Neuronal stem cell (in vitro differentiated cells): ENCODE data around the gene BUD13.
"Not testable (repeated sequence)": the region's sequence is repeated elsewhere in the genome, so short reads cannot be mapped to it uniquely, and the experiment has no call there.

Experiments
- DNase-seq: peaks from one replicate; pipeline ENCODE4 v3.0.0-alpha.2; 2013; ENCODE audit warnings: low spot score
- H2AFZ ChIP-seq: one replicate; pipeline ENCODE4 v1.6.1; 2013; ENCODE audit warnings: mild to moderate bottlenecking, low read length, inconsistent platforms
- H2AK5ac ChIP-seq: 2 replicates; pipeline ENCODE4 v1.6.1; 2013; ENCODE audit warnings: low read depth, mild to moderate bottlenecking, inconsistent platforms, low read length, moderate library complexity, mixed read lengths
- H2BK120ac ChIP-seq: 2 replicates; pipeline ENCODE4 v1.6.1; 2013; ENCODE audit warnings: low read depth, mild to moderate bottlenecking, inconsistent platforms, low read length, moderate library complexity, mixed read lengths
- H2BK12ac ChIP-seq: one replicate; pipeline ENCODE4 v1.6.1; 2013; ENCODE audit warnings: low read length, inconsistent platforms
- H2BK15ac ChIP-seq: 2 replicates; pipeline ENCODE4 v1.6.1; 2013; ENCODE audit warnings: mild to moderate bottlenecking, low read length, inconsistent platforms, mixed read lengths
- H2BK5ac ChIP-seq: one replicate; pipeline ENCODE4 v1.6.1; 2013; ENCODE audit warnings: inconsistent platforms, mild to moderate bottlenecking, low read length, moderate library complexity
- H3K14ac ChIP-seq: one replicate; pipeline ENCODE4 v1.6.1; 2013; ENCODE audit warnings: low read length, inconsistent platforms
- H3K18ac ChIP-seq: 2 replicates; pipeline ENCODE4 v1.6.1; 2013; ENCODE audit warnings: low read length, inconsistent platforms
- H3K23ac ChIP-seq: 2 replicates; pipeline ENCODE4 v1.6.1; 2013; ENCODE audit warnings: low read depth, mild to moderate bottlenecking, mixed read lengths, low read length, inconsistent platforms; ENCODE audit not compliant: poor library complexity
- H3K27ac ChIP-seq: replicated peaks from 3 replicates; pipeline ENCODE4 v1.5.1; 2013; ENCODE audit warnings: low read length, inconsistent platforms
- H3K27me3 ChIP-seq, 3 experiments: 2 replicates each; pipeline ENCODE4 v1.6.1; 2013; ENCODE audit warnings: low read length in 3 of 3, mild to moderate bottlenecking in 2 of 3, inconsistent platforms in 1 of 3, low read depth in 1 of 3, mixed read lengths in 1 of 3, moderate library complexity in 1 of 3; ENCODE audit not compliant: control insufficient read depth in 3 of 3, insufficient read depth in 3 of 3
- H3K36me3 ChIP-seq, 2 donors: replicated peaks in 1 of 2; 2 replicates each; pipeline ENCODE4 v1.6.1; 2013; ENCODE audit warnings: low read length in 2 of 2; ENCODE audit not compliant: control insufficient read depth in 2 of 2, insufficient read depth in 2 of 2
- H3K4ac ChIP-seq: 2 replicates; pipeline ENCODE4 v1.6.1; 2013; ENCODE audit warnings: inconsistent platforms, mild to moderate bottlenecking, low read length, moderate library complexity
- H3K4me1 ChIP-seq, 2 donors: 1 replicate in 1 of 2; 2 replicates in 1 of 2; pipeline ENCODE4 v1.6.1; 2013; ENCODE audit warnings: low read length in 2 of 2, low read depth in 1 of 2; ENCODE audit not compliant: control insufficient read depth in 2 of 2, insufficient read depth in 1 of 2
- H3K4me2 ChIP-seq: one replicate; pipeline ENCODE4 v1.6.1; 2013; ENCODE audit warnings: mild to moderate bottlenecking, low read length, inconsistent platforms; ENCODE audit not compliant: insufficient read depth, poor library complexity, severe bottlenecking
- H3K4me3 ChIP-seq, 2 donors: 2 replicates each; pipeline ENCODE4 v1.5.1; 2013; ENCODE audit warnings: low read length in 2 of 2, mild to moderate bottlenecking in 2 of 2, inconsistent platforms in 1 of 2, moderate library complexity in 1 of 2
- H3K79me1 ChIP-seq: one replicate; pipeline ENCODE4 v1.6.1; 2013; ENCODE audit warnings: low read depth, mild to moderate bottlenecking, inconsistent platforms, low read length, moderate library complexity
- H3K9ac ChIP-seq: one replicate; pipeline ENCODE4 v1.6.1; 2013; ENCODE audit warnings: mild to moderate bottlenecking, low read depth, low read length, inconsistent platforms; ENCODE audit not compliant: poor library complexity
- H3K9me3 ChIP-seq, 2 donors: replicated peaks in 1 of 2; 2 replicates each; pipeline versions ENCODE3 to v1.6.1; 2013; ENCODE audit warnings: low read length in 2 of 2, mild to moderate bottlenecking in 2 of 2, inconsistent platforms in 1 of 2, low read depth in 1 of 2, mixed read lengths in 1 of 2, moderate library complexity in 1 of 2; ENCODE audit not compliant: control insufficient read depth in 2 of 2, insufficient read depth in 1 of 2
- H4K8ac ChIP-seq: one replicate; pipeline ENCODE4 v1.6.1; 2013; ENCODE audit warnings: low read depth, mild to moderate bottlenecking, inconsistent platforms, low read length, moderate library complexity
- H4K91ac ChIP-seq: one replicate; pipeline ENCODE4 v1.6.1; 2013; ENCODE audit warnings: low read length, low read depth, mild to moderate bottlenecking, inconsistent platforms; ENCODE audit not compliant: poor library complexity
- WGBS, 2 donors: extraction: QIAGEN DNeasy Blood & Tissue Kit; methylation state at CpG; one replicate each; pipeline ENCODE4 v1.1.7; 2013; ENCODE audit warnings: missing lambda C conversion rate in 2 of 2, mixed read lengths in 1 of 2; ENCODE audit not compliant: insufficient read length in 2 of 2, insufficient replicate concordance in 1 of 2; ENCODE audit errors: extremely low coverage in 2 of 2; 5-methylcytosine and 5-hydroxymethylcytosine counted together

BUD13 gene

GRCh38 chr11:116804001-116804400 is 31.2 kb upstream of the BUD13 start:
- H3K27me3 ChIP-seq: peaks cover 0 to 28% (median 0%) of the 10 kb centered on the region in 3 experiments
- no peak overlapping the region for H2AK5ac ChIP-seq
- no peaks in the 10 kb centered on the region for H3K79me1 ChIP-seq
- DNase-seq: no peak
- H3K36me3 ChIP-seq: no peaks in the 10 kb centered on the region
- H2BK5ac ChIP-seq: no peak overlapping the region
- no peak overlapping the region for H3K4ac ChIP-seq
- no peak overlapping the region for H3K4me2 ChIP-seq
- H3K9me3 ChIP-seq: no peaks in the 10 kb centered on the region
- H3K4me3 ChIP-seq: no peak overlapping the region
- no peak overlapping the region for H3K23ac ChIP-seq
- no CpG with 5 or more reads among the region's 3 CpGs for WGBS, 2 donors
- no peak overlapping the region for H4K91ac ChIP-seq
- H2BK15ac ChIP-seq: no peak overlapping the region
- no peak overlapping the region for H3K14ac ChIP-seq
- no peak overlapping the region for H3K18ac ChIP-seq
- no peak overlapping the region for H2BK120ac ChIP-seq
- H2BK12ac ChIP-seq: no peak overlapping the region
- H3K4me1 ChIP-seq: no peaks in the 10 kb centered on the region
- no peak overlapping the region for H2AFZ ChIP-seq
- H3K27ac ChIP-seq: no peak overlapping the region
- H3K9ac ChIP-seq: no peak overlapping the region
- no peak overlapping the region for H4K8ac ChIP-seq

DNA sequence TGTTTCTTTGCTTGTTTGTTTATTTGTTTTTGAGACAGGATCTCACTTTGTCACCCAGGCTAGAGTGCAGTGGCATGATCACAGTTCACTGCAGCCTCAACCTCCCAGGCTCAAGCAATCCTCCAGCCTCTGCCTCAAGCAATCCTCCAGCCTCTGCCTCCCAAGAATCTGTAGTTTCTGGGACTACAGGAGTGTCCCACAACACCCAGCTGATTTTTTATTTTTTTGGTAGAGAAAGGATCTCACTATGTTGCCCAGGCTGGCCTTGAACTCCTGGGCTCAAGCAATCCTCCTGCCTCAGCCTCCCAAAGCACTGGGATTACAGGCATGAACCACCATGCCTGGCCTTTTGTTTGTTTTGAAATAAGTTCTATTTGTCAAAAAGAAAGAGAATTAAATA is 28.9 kb upstream of the BUD13 start:
- H3K14ac ChIP-seq, H2BK12ac ChIP-seq, H3K4me2 ChIP-seq, H4K8ac ChIP-seq, H2AK5ac ChIP-seq, H4K91ac ChIP-seq, H3K18ac ChIP-seq, H3K23ac ChIP-seq, H3K36me3 ChIP-seq, H3K79me1 ChIP-seq, DNase-seq, H3K9ac ChIP-seq, H3K4me1 ChIP-seq, H3K9me3 ChIP-seq, H2BK5ac ChIP-seq, H3K4me3 ChIP-seq, H2AFZ ChIP-seq, H2BK15ac ChIP-seq, H2BK120ac ChIP-seq, H3K27ac ChIP-seq, H3K4ac ChIP-seq: not testable (repeated sequence)
- peaks cover 0 to 27% (median 0%) of the 10 kb centered on the region in 3 experiments for H3K27me3 ChIP-seq

- H3K9ac ChIP-seq: no peak overlapping the region
- no peak overlapping the region for H2BK5ac ChIP-seq
- H4K8ac ChIP-seq: no peak overlapping the region
- H2AFZ ChIP-seq: no peak overlapping the region
- no peaks in the 10 kb centered on the region for H3K79me1 ChIP-seq
- no peaks in the 10 kb centered on the region for H3K4me1 ChIP-seq
- no peak for DNase-seq
- no peak overlapping the region for H3K27ac ChIP-seq
- H3K14ac ChIP-seq: no peak overlapping the region
- peaks cover 0 to 23% (median 0%) of the 10 kb centered on the region in 3 experiments for H3K27me3 ChIP-seq
- H3K23ac ChIP-seq: no peak overlapping the region
- no peak overlapping the region for H3K4me3 ChIP-seq
- H2BK120ac ChIP-seq: no peak overlapping the region
- H2BK15ac ChIP-seq: no peak overlapping the region
- H4K91ac ChIP-seq: no peak overlapping the region
- H2BK12ac ChIP-seq: no peak overlapping the region
- no peak overlapping the region for H3K4ac ChIP-seq
- H3K9me3 ChIP-seq: no peaks in the 10 kb centered on the region
- H3K4me2 ChIP-seq: no peak overlapping the region
- H3K18ac ChIP-seq: no peak overlapping the region
- no peak overlapping the region for H2AK5ac ChIP-seq
- H3K36me3 ChIP-seq: no peaks in the 10 kb centered on the region
- no CpG with 5 or more reads among the region's 2 CpGs for WGBS, 2 donors
Measured at GRCh38 chr11:116800610-116801009, 27.8 kb upstream of the BUD13 start.

DNA sequence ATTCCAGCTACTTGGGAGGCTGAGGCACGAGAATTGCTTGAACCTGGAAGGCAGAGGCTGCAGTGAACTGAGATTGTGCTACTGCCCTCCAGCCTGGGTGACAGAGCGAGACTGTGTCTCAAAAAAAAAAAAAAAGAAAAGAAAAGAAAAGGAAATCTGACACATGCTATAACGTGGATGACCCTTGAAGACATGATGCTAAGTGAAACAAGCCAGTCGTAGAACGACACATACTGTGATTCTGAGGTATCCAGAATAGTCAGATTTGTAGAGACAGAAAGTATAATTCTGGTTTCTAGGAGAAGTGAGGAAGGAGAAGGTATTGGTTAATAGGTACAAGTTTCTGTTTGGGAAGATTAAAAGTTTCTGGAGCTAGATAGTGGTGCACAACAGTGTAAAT is 25.6 kb upstream of the BUD13 start:
- Histone ChIP-seq H4K91ac (no peak overlapping the region), H3K27ac (no peak overlapping the region), H3K18ac (no peak overlapping the region), H3K4me3 (no peak overlapping the region), H4K8ac (no peak overlapping the region), H2AK5ac (no peak overlapping the region), H3K4ac (no peak overlapping the region), H3K9ac (no peak overlapping the region), H3K9me3 (no peaks in the 10 kb centered on the region), H3K27me3 (peaks cover 0 to 10% (median 0%) of the 10 kb centered on the region in 3 experiments), H2AFZ (no peak overlapping the region), H3K4me1 (no peaks in the 10 kb centered on the region), H3K23ac (no peak overlapping the region), H2BK120ac (no peak overlapping the region), H2BK5ac (no peak overlapping the region), H3K36me3 (no peaks in the 10 kb centered on the region), H2BK12ac (no peak overlapping the region), H2BK15ac (no peak overlapping the region), H3K14ac (no peak overlapping the region), H3K79me1 (no peaks in the 10 kb centered on the region), H3K4me2 (no peak overlapping the region)
- no CpG with 5 or more reads among the region's 5 CpGs for WGBS, 2 donors
- no peak for DNase-seq
